ENCODE results near the gene CNR2.

GRCh38 chr1:23843644-23844043 is 69.5 kb downstream of the CNR2 start:
- TF ChIP-seq CTCF (conservative IDR thresholded peaks at IDR 0.05; ENCODE audit: low read depth in 2 of 2) = no peak
- no peak for TF ChIP-seq POLR2AphosphoS5 (IDR thresholded peaks at IDR 0.05; ENCODE audit: low read depth)
- TF ChIP-seq REST (IDR thresholded peaks at IDR 0.05; ENCODE audit: unreplicated experiment) = no peak
- no peak for TF ChIP-seq JUNB (IDR thresholded peaks at IDR 0.05; ENCODE audit: unreplicated experiment)

Data from GM23338 (cell line).